ENCODE data around the gene SPRR2D. TPM values are rescaled to one million over a fixed set of nuclear protein-coding genes. Genes with fewer than 3 reads are reported as not detected.
"Not testable (repeated sequence)": the region's sequence is repeated elsewhere in the genome, so short reads cannot be mapped to it uniquely, and the experiment has no call there.

SPRR2D gene
- total RNA-seq: not detected
- long read RNA-seq: 0 reads

- ATAC-seq: no peak
- intact Hi-C loops (cut with micrococcal nuclease): no loop called here
- no peak for DNase-seq
These were observed at the start of gene SPRR2D for GRCh38 chr1:153040950-153041631. TSS of gene SPRR2D (minus strand) at chr1:153041120. CDS start at chr1:153040346, 774 bp downstream.

- intact Hi-C loops (cut with micrococcal nuclease): no loop called here
- DNase-seq (no peak), ATAC-seq (no peak)
These were observed 46.7 kb upstream of the SPRR2D start for GRCh38 chr1:153087652-153088051.

DNA sequence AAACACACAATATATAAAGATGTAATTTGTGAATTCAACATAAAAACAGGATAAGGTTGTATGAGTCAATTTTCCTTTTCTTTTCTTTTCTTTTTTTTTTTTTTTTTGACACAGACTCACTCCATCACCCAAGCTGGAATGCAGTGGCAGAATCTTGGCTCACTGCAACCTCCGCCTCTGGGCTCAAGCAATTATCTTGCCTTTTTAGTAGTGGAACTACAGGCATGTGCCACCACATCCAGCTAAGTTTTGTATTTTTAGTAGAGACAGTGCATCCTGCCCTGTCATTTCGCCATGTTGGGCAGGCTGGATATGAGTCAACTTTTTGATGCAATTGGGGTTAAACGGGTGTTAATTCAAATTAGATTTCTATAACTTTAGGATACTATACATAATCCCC is 40.8 kb upstream of the SPRR2D start:
- DNase-seq (no peak), ATAC-seq (no peak)
- intact Hi-C loops (cut with micrococcal nuclease): no loop called here

GRCh38 chr1:153072806-153073726 is 32.1 kb upstream of the SPRR2D start:
- intact Hi-C loops (cut with micrococcal nuclease): no loop called here
- ATAC-seq (no peak), DNase-seq (no peak)

GRCh38 chr1:153071511-153071910 is 30.6 kb upstream of the SPRR2D start, which contains the start of gene SPRR2B:
TSS of gene SPRR2B (minus strand) at chr1:153071611. CDS start at chr1:153070839, 772 bp downstream.
- ATAC-seq: no peak
- no peak for DNase-seq
- intact Hi-C loops (cut with micrococcal nuclease): no loop called here

DNA sequence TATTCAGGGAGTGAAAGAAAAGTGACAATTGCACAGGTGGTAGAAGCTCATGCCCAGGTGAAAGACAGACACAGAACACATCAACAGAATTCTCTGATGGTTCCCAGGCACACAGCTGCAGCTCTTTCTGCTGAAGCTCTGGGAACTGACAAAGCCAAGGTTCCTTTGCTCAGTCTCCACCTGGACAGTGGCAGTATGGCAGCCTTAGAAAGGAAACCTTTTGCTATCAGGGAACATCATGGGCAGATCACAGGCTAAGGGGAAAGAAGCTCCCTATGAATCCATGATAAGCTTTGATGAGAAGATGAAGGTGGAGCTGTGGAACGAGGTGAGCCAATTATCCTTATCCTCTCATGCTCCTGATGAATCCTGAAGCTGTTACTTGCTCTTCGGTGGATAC is 29.3 kb upstream of the SPRR2D start:
- intact Hi-C loops (cut with micrococcal nuclease): no loop called here
- DNase-seq (no peak), ATAC-seq (no peak)

DNA sequence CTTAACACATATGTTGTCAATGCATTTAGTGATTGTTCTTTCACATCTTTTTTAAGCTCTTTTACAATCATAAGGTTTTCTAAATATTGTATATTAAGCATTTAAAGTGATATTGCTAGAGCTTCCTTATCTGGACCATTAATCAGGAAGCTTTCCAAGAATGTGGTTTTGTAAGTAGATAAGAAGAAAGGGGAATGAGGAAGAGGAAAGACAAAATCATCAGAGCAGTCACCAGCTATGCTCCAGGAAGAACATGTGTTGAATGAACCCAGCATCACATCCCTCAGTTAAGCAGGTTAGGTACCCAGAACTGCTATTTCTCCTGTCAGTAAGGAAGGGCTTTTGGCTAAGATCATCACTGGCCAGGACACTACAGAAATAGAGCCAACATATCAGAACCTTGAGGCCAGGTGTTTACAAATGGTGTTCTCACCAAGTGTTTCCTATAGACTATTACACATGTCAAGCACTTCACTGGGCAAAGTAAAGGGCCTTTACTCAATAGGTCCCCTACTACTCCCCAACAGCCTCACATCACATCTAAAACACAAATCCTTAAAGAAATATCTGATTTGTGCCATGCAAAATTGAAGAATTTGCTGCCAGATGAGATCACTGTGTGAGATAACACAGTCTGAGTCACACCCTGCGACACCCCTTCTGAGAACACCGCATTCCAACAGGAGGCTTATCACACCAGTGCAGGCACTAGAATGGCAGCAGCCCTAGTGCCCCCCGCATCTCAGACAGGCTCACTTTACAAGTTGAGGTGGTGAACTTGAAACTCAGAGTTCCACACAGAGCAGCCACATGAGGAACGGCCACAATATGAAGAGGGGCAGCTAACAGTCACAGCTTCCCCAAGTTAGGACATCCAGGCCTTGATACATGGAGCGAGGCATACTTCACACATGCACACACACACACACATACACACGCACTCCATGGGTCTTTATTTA is 18.2 kb upstream of the SPRR2D start:
- intact Hi-C loops (cut with micrococcal nuclease): no loop called here
- DNase-seq (no peak), ATAC-seq (no peak)

- intact Hi-C loops (cut with micrococcal nuclease): no loop called here
- DNase-seq (no peak), ATAC-seq (no peak)
These were observed 17.2 kb upstream of the SPRR2D start for GRCh38 chr1:153058154-153058553.

- no peak for ATAC-seq
- intact Hi-C loops (cut with micrococcal nuclease): no loop called here
These were observed 16.5 kb upstream of the SPRR2D start, which contains the start of gene SPRR2A for GRCh38 chr1:153057375-153057774. TSS of gene SPRR2A (minus strand) at chr1:153057512. CDS start at chr1:153056735, 777 bp downstream.

GRCh38 chr1:153056111-153056510 is 15.2 kb upstream of the SPRR2D start:
- ATAC-seq; DNase-seq; intact Hi-C loops (cut with micrococcal nuclease): not testable (repeated sequence)

More at GRCh38 chr1:153057375-153057774, 16.5 kb upstream of the SPRR2D start, which contains the start of gene SPRR2A:
- DNase-seq: no peak

DNA sequence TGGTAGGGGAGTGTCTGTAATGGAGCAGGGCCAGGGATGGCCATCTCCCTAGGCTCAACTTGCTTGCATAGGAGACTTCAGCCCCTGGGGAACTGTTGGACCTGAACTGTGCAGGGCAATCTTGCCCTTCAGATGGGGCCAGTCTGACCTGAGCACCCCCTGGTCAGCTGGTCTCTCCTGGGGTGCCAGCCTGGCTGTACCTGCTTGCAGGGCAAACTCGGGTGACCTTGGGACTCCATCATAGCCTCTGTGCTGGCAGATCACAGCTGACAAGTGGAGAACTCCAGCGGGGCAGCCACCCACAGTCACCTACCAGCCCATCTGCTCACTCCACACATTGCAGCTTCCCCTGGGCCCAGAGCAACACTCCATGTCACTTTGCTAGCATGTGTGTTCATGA is 8.3 kb upstream of the SPRR2D start:
- ATAC-seq: no peak
- intact Hi-C loops (cut with micrococcal nuclease): no loop called here
- DNase-seq: no peak

DNA sequence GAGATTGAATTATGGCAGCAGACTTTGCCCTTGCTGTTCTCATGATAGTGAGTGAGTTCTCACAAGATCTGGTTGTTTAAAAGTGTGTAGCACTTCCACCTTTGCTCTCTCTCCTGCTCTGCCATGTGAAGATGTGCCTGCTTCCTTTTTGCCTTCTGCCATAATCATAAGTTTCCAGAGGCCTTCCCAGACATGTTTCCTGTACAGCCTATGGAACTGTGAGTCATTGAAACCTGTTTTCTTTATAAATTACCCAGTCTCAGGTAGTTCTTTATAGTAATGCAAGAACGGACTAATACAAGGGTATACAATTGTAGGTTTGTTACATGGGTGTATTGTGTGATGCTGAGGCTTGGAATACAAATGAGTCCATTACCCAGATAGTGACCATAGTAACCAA is 5.7 kb downstream of the SPRR2D start:
- DNase-seq (no peak), ATAC-seq (no peak)

GRCh38 chr1:153032677-153033308 is 8.1 kb downstream of the SPRR2D start:
- intact Hi-C loops (cut with micrococcal nuclease): no loop called here
- DNase-seq: no peak
- ATAC-seq: no peak

More for the DNA sequence above, 5.7 kb downstream of the SPRR2D start:
- intact Hi-C loops (cut with micrococcal nuclease): no loop called here

DNA sequence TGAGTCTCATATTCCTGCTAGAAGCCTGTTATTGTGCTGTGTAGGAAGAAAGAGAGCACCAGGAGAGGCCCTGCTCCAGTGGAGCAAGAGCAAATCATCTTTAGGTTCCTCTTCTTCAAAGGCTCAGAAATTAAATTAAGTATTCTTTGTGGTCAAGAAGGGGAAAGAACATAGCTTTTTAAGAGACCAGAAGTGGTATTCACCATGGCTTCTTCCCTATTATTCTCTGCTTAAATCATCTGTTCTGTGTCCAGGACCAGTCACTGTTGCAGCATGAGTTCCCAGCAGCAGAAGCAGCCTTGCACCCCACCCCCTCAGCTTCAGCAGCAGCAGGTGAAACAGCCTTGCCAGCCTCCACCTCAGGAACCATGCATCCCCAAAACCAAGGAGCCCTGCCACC is 8.8 kb downstream of the SPRR2D start:
- intact Hi-C loops (cut with micrococcal nuclease): no loop called here
- ATAC-seq (no peak), DNase-seq (no peak)

GRCh38 chr1:153030895-153031294 is 10.0 kb downstream of the SPRR2D start, which contains the start of gene SPRR1B:
TSS of gene SPRR1B (plus strand) at chr1:153031203. CDS start at chr1:153032346, 1,143 bp downstream.
- intact Hi-C loops (cut with micrococcal nuclease): no loop called here

DNA sequence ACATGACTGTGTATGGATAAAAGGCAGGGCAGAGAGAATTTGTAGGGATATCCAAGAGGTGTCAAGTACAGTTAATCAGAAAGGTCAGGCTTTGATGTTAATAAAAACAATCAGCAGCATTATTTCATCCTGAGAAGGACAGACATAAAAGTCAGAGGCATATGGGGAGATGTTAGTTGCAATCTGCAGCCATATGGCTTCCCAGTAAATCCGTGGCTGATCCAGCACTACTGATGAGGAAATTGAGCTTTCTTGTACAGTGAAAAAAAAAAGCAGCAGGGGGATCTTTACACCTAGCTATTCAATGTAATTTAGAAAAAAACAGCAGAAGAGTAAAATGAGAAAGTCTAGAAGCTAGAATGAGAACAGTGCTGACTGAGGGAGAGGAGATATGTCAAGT is 12.2 kb downstream of the SPRR2D start:
- DNase-seq: no peak
- intact Hi-C loops (cut with micrococcal nuclease): no loop called here
- ATAC-seq: no peak

More at GRCh38 chr1:153030895-153031294, 10.0 kb downstream of the SPRR2D start, which contains the start of gene SPRR1B:
- ATAC-seq: no peak
- no peak for DNase-seq

- intact Hi-C loops (cut with micrococcal nuclease): no loop called here
- no peak for DNase-seq
- no peak for ATAC-seq
These were observed 15.1 kb downstream of the SPRR2D start for GRCh38 chr1:153025797-153026196.

DNA sequence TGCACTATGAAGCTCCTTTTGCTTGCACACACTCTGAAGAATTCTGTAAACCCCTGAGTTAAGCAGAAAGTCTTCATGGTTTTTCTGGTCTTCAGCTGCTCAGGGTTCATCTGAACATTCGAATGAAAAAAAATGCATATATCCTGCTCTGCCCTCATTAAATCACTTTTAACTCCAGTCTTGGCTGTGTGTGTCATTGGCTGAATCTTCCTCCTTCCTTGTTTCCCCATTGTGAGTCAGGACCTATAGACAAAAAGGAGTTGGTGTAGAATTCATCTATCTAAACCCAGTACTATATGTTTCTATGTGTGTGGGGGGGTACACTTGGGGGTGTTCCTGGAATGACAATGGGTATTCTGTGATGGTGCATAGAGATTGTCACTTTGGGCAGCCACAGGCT is 16.5 kb downstream of the SPRR2D start:
- ATAC-seq (no peak), DNase-seq (no peak)
- intact Hi-C loops (cut with micrococcal nuclease): no loop called here
